Stimulated activated CD4-positive, alpha-beta T cell treated with anti-CD3 and anti-CD28 coated beads, TNF-alpha, amount 100 ng/mL, for 4 hours (primary cell): ENCODE measurements around the gene ETV3L.

Experiments used
- DNase-seq, 3 experiments: peaks; one replicate each; pipeline ENCODE4 v3.0.0-alpha.2; 2020; ENCODE audit warnings: low read depth in 3 of 3

ETV3L gene

GRCh38 chr1:157132111-157132510 is 32.5 kb upstream of the ETV3L start:
- no peak for DNase-seq

DNA sequence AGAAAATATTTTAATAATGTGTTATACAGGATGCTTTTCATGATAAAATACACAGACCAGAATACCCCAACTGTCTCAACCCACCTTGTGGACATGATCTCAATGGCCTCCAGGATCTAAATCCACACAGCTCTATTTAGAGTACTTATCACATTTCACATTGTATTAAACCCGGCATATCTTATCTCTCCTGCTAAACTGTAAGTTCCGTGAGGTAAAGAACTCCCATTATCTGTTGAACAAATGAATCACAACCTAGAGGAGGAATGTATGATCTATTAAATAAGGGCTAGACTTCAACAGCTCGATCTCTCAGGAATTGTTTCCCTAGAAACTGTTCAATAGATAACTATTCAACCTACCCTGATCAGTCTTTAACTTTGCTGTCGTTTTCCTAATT is 31.7 kb upstream of the ETV3L start:
- DNase-seq, result no peak

GRCh38 chr1:157124855-157125254 is 25.2 kb upstream of the ETV3L start:
- no peak for DNase-seq

- no peak for DNase-seq
These were observed 19.8 kb upstream of the ETV3L start for GRCh38 chr1:157119448-157119847.

DNA sequence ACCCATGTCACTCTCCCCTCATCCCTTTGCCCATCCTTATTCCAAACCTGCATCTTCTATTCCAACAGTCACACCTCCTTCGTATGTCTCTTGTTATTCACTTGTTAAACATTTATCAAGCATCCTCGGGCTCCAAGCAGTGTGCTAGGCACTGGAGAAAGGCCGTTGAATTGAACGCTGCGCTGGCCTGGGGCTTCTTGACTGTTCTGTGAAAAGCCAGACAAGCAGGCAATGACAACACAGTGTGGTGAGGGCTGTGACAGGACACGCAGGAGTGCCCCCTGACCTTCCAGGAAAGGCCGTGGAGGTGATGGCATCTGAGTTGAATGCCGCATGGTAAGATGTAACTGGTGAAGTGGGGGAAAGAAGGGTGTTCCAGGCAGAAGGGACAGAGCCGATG is 19.4 kb upstream of the ETV3L start:
- DNase-seq, result no peak

- no peak for DNase-seq
These were observed 18.0 kb upstream of the ETV3L start for GRCh38 chr1:157117527-157118057.

GRCh38 chr1:157116737-157117103 is 17.1 kb upstream of the ETV3L start:
- DNase-seq, result no peak

DNA sequence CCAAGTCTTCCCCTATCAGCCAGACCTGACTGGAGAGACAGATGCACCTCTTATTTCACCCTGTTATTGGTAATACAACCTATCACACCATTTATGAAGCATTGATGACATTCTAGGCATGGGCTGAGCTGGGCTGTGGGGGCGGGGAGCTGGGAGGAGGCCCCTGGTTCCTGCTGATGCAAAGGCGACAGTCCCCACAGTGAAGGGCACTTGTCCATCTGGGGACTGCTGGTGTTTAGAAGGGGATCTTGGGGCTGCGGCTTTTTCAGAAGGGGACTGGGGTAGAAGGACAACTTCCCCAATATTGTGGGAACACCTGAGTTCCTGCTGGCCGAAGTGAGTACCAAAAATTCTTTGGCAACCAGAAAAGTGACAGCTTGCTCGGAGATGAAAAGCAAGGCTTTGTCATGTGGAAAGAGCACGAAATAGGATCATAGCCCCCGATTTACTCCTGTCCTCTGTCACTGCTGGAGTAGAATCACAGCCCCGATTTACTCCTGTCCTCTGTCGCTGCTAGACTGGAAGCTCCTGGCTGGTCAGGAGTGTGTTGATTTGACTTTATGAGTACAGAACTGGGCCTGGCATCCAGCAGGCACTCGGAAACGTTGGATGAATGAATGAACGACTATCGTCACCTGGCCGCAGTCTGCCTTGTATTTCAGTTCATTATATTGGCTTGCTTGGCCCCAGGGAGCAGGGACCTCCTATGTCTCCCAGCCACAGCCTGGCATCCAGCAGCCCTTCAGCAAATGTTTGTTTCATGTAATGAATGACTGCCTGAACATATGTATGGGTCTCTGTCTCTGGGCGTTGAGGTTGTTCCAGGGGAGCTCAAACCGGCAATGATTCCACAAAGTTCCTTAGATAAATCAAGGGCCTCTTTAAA is 16.5 kb upstream of the ETV3L start:
- no peak for DNase-seq

DNA sequence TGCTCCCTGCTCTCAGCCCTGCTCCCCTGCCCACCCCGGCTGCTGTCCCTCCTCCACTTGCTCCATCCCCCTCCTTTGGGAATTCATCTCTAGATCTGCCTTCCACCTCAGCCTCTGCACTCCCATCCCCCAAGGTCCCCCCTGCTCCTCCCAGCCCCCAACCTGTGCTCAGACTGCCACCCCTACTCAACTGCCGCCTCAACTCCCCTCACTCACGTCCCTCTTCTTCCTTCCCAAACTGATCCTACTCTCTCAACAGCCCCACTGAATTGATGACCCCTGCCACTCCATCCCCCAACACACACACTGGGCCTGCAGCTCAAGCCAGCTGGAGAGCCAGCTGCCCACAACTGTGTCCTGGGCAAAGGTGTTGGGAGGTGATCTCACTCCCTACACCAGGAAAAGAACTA is 15.8 kb upstream of the ETV3L start:
- no peak for DNase-seq

DNA sequence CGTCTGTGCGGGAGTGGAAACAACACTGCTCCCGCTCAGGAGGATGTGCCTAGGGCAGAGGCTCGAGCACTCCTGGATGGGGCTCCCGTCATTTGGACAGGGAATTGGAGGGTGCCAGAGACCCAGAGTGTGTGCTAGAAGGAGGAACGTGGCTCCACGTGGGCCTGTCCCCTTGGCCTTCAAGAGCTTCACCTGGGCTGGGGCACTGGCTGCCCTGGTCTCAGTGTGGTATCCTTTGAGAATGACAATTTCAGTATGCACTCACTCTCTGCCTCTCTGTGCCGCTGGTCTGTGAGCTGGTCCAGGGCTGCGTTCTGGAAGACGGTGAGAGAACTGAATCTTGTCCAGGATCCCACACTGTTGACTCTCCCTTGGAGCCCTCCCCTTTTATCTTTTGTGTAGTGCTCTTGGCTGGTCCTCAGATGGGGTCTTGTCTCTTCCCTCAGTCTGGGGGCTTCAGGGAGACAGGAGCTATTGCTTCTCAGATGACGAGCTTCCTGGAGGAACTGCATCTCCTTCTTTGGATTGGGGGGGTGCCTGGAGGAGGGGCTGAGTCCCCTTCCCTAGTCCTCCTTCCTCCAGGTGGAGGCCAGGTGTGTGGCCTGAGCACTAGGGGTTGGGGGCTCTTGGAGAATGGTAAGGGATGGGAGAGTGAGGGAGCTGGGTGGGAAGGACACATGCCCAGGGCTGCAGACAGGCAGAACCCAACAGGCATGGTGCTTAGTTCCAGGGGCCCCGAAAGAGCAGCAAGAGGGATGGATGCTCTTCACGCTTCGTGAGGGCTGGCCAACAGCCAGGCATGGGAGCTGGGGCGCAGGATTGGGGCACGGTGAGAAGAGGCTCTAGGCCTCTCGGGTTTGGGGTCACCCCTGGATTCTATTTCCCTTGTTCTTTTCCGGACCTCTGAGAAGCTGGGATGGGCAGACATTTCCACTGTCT is 14.8 kb upstream of the ETV3L start:
- no peak for DNase-seq

DNA sequence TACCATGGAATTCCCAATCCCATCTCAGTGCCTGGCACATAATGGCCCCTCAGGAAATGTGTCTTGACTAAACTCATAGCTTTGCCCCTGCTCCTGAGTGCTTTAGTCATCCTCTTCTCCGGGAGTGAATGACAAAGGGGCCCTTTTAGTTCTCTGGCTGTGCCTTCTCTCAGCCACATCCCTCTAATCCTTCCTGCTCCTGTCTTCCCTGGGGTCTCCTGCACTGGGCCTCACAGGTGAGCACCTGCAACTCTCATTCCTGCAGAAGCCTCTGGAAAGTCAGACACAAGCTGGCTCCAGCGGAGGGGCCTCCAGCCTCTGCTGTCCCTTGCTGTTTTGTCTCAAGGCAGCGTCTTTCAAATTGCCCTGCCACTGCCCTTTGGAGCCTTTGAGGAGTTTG is 14.0 kb upstream of the ETV3L start:
- DNase-seq, result no peak

DNA sequence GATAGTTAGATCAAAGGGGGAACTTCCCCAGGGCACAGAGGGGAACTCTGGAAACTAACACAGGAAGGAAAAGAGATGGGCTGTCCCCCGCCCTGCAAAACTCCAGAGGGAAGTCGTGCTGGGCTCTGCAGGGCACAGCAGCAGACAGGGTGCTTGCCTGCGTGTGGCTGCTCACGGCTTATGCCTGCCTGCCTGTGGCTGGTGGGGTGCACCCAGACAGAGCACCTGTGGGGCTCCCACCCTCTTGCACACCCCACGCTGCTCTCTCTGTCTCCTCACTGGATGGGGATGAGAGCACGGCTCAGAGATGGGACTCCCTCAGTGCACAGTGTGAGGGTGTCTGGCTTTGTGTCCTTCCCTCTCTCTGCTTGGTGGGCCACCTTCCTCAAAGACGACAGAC is 13.5 kb upstream of the ETV3L start:
- DNase-seq, result no peak

- DNase-seq, result no peak
These were observed 12.7 kb upstream of the ETV3L start for GRCh38 chr1:157112186-157112867.

- no peak for DNase-seq
These were observed 12.0 kb upstream of the ETV3L start for GRCh38 chr1:157111396-157112165.

DNA sequence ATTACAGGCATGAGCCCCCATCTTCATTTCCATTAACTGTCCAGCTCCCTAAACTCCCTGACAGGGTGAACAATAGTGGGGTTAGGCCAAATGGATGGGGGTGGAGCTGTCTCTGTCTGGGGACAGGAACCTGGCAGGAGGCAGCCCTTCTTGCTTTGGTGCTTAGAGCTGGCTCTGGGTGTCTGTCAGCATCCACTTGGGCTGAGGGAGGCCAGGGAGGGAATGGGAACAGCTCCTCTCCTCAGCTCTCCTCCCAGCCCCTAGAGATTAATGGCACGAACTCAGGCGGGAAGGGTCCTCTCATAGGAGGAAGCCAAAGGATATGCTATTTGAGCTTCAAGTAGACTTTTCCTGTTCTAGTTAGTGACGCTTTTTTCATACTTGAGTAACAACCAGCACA is 11.1 kb upstream of the ETV3L start:
- no peak for DNase-seq

DNA sequence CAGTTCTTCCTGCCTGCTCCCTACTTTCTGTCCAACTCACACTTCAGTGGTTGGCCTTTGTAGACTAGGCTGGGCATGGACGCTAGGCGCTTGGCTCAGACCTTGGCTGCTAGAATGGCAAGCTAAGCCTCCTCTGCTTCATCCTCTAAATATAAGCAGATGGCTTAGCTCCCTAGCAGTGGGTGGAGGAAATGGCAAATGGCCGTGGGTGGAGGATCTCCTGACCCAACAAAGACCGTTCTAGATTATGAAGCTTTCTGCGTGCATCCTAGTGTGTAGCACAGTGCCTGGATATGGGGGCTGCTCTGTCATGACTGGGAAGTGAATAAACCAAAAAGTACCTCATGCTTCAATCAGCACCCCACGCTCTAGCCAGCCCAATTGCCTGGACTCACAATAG is 10.4 kb upstream of the ETV3L start:
- no peak for DNase-seq

- DNase-seq, result no peak
These were observed 8.8 kb upstream of the ETV3L start for GRCh38 chr1:157108448-157108847.

- no peak for DNase-seq
These were observed 8.1 kb upstream of the ETV3L start for GRCh38 chr1:157107702-157108101.

- DNase-seq, result no peak
These were observed 7.2 kb upstream of the ETV3L start for GRCh38 chr1:157106813-157107189.

- DNase-seq, result no peak
These were observed 6.6 kb upstream of the ETV3L start for GRCh38 chr1:157105988-157106812.
